Right lobe of liver (tissue), 6 donors: Measurements from ENCODE around the gene PGBD2. TPM values are rescaled to one million over a fixed set of nuclear protein-coding genes. Genes with fewer than 3 reads are reported as not detected.
"Not testable (repeated sequence)": the region's sequence is repeated elsewhere in the genome, so short reads cannot be mapped to it uniquely, and the experiment has no call there.

ENCODE experiments used
- ATAC-seq, 4 donors: fragments of 200-7000 bp; cut with Tn5 transposase; one replicate each; pipeline ENCODE4 v1.9.1; 2020; ENCODE audit warnings: mild to moderate bottlenecking in 4 of 4, moderate library complexity in 4 of 4
- DNase-seq, 3 donors: peaks; one replicate each; pipeline ENCODE4 v3.0.0-alpha.2; 2020
- H3K27ac ChIP-seq, 3 donors: fragments of 200-600 bp; one replicate each; pipeline ENCODE4 v1.8.0; 2022
- H3K27me3 ChIP-seq, 2 donors: fragments of 200-600 bp; one replicate each; pipeline ENCODE4 v1.8.0; 2022
- H3K36me3 ChIP-seq, 4 donors: fragments of 200-600 bp; sonication (generic) in 1 of 4; one replicate each; pipeline versions ENCODE4 v1.5.1 to v1.8.0; 2017 to 2022; ENCODE audit warnings: control low read depth in 1 of 4
- H3K4me1 ChIP-seq, 4 donors: fragments of 200-600 bp; sonication (generic) in 1 of 4; one replicate each; pipeline versions ENCODE4 v1.5.1 to v1.8.0; 2017 to 2022; ENCODE audit warnings: control low read depth in 1 of 4
- H3K4me3 ChIP-seq, 3 donors: fragments of 200-600 bp; one replicate each; pipeline ENCODE4 v1.8.0; 2022
- H3K9me3 ChIP-seq, 4 donors: fragments of 200-600 bp; sonication (generic) in 1 of 4; one replicate each; pipeline versions ENCODE4 v1.5.1 to v1.8.0; 2017 to 2022; ENCODE audit warnings: control low read depth in 1 of 4
- POLR2A ChIP-seq: fragments of 450-650 bp; IDR thresholded peaks from one replicate; pipeline ENCODE4 v1.6.1; 2017; ENCODE audit warnings: antibody characterized with exemption, mild to moderate bottlenecking
- WGBS: methylation state at CpG from one replicate; pipeline ENCODE4 v1.1.6; 2018; ENCODE audit warnings: low coverage, low lambda C conversion rate; ENCODE audit not compliant: insufficient coverage; ENCODE audit errors: missing lambda C conversion rate; 5-methylcytosine and 5-hydroxymethylcytosine counted together
- intact Hi-C, 2 donors: fragments of 100-400 bp; cut with DNase I; formaldehyde crosslinking; loops; one replicate each; pipeline versions ENCODE4 v1.11.2 to v1.14.1; 2022
- total RNA-seq, 6 experiments: library from RNA; depleted of rRNA in 2 of 6; stranded (reverse); fragments of >200 nt in 2 of 6; fragmentation: NEBNext Ultra II Directional in 3 of 6; extraction: Animal tissue kit (Norgen Biotek cat#: 25700) in 3 of 6; gene quantifications; one replicate each; pipeline versions ENCODE4 v1.1.0 to v1.2.4, GENCODE V29; 2016 to 2023
- TF ChIP-seq, protein P1 (sequence below), 4 donors: fragments of 200-600 bp in 3 of 4; fragments of 450-650 bp in 1 of 4; IDR thresholded peaks; one replicate each; pipeline versions ENCODE4 v1.5.1 to v1.8.0; 2016 to 2022; ENCODE audit warnings: antibody characterized with exemption in 4 of 4, mild to moderate bottlenecking in 2 of 4
- donor health status: DM: no; HTN: yes; CAD: no.
- donor health status: DM: no; HTN: no; CAD: no.
- donor health status: DM: no; HTN: no; CAD: no.
- donor health status: DM: no; HTN: yes; CAD: no.
- donor health status: DM: no; HTN: yes; CAD: no.

Gene PGBD2
- total RNA-seq, 6 experiments from 2014 or later, result 2.5 to 4.1 (median 4.0) TPM

GRCh38 chr1:248886237-248886895 lies 19.7 kb upstream of the PGBD2 start:
- Histone ChIP-seq H3K27me3 (no peaks in the 10 kb centered on the region), H3K36me3 (no peaks in the 10 kb centered on the region), H3K27ac (no peak overlapping the region), H3K4me1 (no peaks in the 10 kb centered on the region), H3K4me3 (no peak overlapping the region), H3K9me3 (no peaks in the 10 kb centered on the region)
- ATAC-seq, result no peak
- TF ChIP-seq, protein P1, sequence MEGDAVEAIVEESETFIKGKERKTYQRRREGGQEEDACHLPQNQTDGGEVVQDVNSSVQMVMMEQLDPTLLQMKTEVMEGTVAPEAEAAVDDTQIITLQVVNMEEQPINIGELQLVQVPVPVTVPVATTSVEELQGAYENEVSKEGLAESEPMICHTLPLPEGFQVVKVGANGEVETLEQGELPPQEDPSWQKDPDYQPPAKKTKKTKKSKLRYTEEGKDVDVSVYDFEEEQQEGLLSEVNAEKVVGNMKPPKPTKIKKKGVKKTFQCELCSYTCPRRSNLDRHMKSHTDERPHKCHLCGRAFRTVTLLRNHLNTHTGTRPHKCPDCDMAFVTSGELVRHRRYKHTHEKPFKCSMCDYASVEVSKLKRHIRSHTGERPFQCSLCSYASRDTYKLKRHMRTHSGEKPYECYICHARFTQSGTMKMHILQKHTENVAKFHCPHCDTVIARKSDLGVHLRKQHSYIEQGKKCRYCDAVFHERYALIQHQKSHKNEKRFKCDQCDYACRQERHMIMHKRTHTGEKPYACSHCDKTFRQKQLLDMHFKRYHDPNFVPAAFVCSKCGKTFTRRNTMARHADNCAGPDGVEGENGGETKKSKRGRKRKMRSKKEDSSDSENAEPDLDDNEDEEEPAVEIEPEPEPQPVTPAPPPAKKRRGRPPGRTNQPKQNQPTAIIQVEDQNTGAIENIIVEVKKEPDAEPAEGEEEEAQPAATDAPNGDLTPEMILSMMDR (IDR thresholded peaks at IDR 0.05), result no peak
- TF ChIP-seq POLR2A, result no peak
- intact Hi-C loops, result no loop called here
- 8% methylated on average over 1 of the region's 1 CpG for WGBS
- DNase-seq, result no peak

- H3K9me3 ChIP-seq, DNase-seq, H3K27ac ChIP-seq, H3K4me3 ChIP-seq, intact Hi-C loops, ATAC-seq, H3K4me1 ChIP-seq, H3K36me3 ChIP-seq, H3K27me3 ChIP-seq: not testable (repeated sequence)
- 74% methylated on average over 9 of the region's 10 CpGs for WGBS
These were observed 16.2 kb upstream of the PGBD2 start for GRCh38 chr1:248889914-248890243.

- TF ChIP-seq POLR2A, result no peak
- TF ChIP-seq, protein P1 (IDR thresholded peaks at IDR 0.05), result no peak
- WGBS, result 87% methylated on average over 7 of the region's 9 CpGs
- no peak for ATAC-seq
These were observed 15.2 kb upstream of the PGBD2 start for GRCh38 chr1:248890549-248891498.

GRCh38 chr1:248891758-248892157 lies 14.3 kb upstream of the PGBD2 start:
- Histone ChIP-seq H3K9me3 (no peaks in the 10 kb centered on the region), H3K36me3 (no peaks in the 10 kb centered on the region), H3K27ac (no peak overlapping the region), H3K27me3 (no peaks in the 10 kb centered on the region), H3K4me1 (no peaks in the 10 kb centered on the region), H3K4me3 (no peak overlapping the region)
- DNase-seq, result no peak
- TF ChIP-seq, protein P1 (IDR thresholded peaks at IDR 0.05), result no peak
- WGBS, result 73% methylated on average over 2 of the region's 2 CpGs
- no peak for ATAC-seq
- intact Hi-C loops, result no loop called here

More at GRCh38 chr1:248890549-248891498, 15.2 kb upstream of the PGBD2 start:
- no peaks in the 10 kb centered on the region for H3K9me3 ChIP-seq
- H3K4me1 ChIP-seq, result no peaks in the 10 kb centered on the region
- no peaks in the 10 kb centered on the region for H3K36me3 ChIP-seq
- no peak overlapping the region for H3K27ac ChIP-seq
- no peak overlapping the region for H3K4me3 ChIP-seq
- intact Hi-C loops, result no loop called here
- no peaks in the 10 kb centered on the region for H3K27me3 ChIP-seq
- DNase-seq, result no peak

DNA sequence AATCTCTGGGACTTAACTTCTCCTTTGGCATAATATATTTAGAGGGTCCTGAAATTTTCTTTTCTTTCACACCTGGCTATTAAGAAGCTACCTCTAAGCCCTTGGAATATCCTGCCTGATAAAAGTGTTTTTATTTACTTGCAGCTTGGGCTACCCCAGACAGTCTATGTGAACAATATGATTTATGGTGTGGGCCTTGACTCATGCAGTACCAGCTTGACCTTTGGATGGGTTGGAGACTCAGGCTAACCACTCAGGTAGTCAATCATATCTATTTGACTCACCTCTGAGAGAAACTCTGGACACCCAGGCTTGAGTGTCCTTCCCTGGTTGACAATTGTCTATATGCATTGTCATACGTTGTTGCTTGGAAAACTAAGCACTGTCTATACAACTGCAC lies 13.4 kb upstream of the PGBD2 start:
- no peak for ATAC-seq
- Histone ChIP-seq H3K36me3 (no peaks in the 10 kb centered on the region), H3K9me3 (no peaks in the 10 kb centered on the region), H3K27ac (no peak overlapping the region), H3K4me3 (no peak overlapping the region), H3K27me3 (no peaks in the 10 kb centered on the region), H3K4me1 (no peaks in the 10 kb centered on the region)
- no peak for DNase-seq
- intact Hi-C loops, result no loop called here
- TF ChIP-seq, protein P1 (IDR thresholded peaks at IDR 0.05), result no peak
- no peak for TF ChIP-seq POLR2A
- 63% methylated on average over 1 of the region's 1 CpG for WGBS
